GM06990 (cell line): Measurements from ENCODE around the gene SLC32A1.

Source experiments
- DNase-seq: peaks from one replicate; pipeline ENCODE4 v3.0.0-alpha.2; 2011; ENCODE audit not compliant: insufficient read length; ENCODE audit errors: extremely low read depth
- H3K27me3 ChIP-seq: replicated peaks from 2 replicates; pipeline ENCODE4 v1.6.0; 2011; ENCODE audit warnings: low read length; ENCODE audit not compliant: control insufficient read depth, insufficient read depth
- H3K36me3 ChIP-seq: 2 replicates; pipeline ENCODE4 v1.5.1; 2011; ENCODE audit warnings: low read length; ENCODE audit not compliant: control insufficient read depth, insufficient read depth
- H3K4me3 ChIP-seq: replicated peaks from 2 replicates; pipeline ENCODE4 v1.5.1; 2011; ENCODE audit warnings: low read depth, mild to moderate bottlenecking, control low read depth, low read length
- CTCF ChIP-seq: IDR thresholded peaks from 2 replicates; pipeline ENCODE4 v1.5.1; 2011; ENCODE audit warnings: low read length, control low read depth, mild to moderate bottlenecking, inconsistent platforms; ENCODE audit not compliant: insufficient read depth, poor library complexity, severe bottlenecking

SLC32A1 gene

GRCh38 chr20:38726804-38727606 lies 2.7 kb downstream of the SLC32A1 start:
- H3K4me3 ChIP-seq = no peak overlapping the region
- peaks cover 19% of the 10 kb centered on the region for H3K27me3 ChIP-seq

DNA sequence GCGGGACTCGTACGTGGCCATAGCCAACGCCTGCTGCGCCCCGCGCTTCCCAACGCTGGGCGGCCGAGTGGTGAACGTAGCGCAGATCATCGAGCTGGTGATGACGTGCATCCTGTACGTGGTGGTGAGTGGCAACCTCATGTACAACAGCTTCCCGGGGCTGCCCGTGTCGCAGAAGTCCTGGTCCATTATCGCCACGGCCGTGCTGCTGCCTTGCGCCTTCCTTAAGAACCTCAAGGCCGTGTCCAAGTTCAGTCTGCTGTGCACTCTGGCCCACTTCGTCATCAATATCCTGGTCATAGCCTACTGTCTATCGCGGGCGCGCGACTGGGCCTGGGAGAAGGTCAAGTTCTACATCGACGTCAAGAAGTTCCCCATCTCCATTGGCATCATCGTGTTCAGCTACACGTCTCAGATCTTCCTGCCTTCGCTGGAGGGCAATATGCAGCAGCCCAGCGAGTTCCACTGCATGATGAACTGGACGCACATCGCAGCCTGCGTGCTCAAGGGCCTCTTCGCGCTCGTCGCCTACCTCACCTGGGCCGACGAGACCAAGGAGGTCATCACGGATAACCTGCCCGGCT lies 3.4 kb downstream of the SLC32A1 start:
- peak; percentile 20 for DNase-seq
- no peak for TF ChIP-seq CTCF
- no peaks in the 10 kb centered on the region for H3K36me3 ChIP-seq
- no peak overlapping the region for H3K4me3 ChIP-seq
- H3K27me3 ChIP-seq = peaks cover 17% of the 10 kb centered on the region

More at GRCh38 chr20:38726804-38727606, 2.7 kb downstream of the SLC32A1 start:
- no peak for TF ChIP-seq CTCF
- DNase-seq = peak; percentile 50
- H3K36me3 ChIP-seq = no peaks in the 10 kb centered on the region

DNA sequence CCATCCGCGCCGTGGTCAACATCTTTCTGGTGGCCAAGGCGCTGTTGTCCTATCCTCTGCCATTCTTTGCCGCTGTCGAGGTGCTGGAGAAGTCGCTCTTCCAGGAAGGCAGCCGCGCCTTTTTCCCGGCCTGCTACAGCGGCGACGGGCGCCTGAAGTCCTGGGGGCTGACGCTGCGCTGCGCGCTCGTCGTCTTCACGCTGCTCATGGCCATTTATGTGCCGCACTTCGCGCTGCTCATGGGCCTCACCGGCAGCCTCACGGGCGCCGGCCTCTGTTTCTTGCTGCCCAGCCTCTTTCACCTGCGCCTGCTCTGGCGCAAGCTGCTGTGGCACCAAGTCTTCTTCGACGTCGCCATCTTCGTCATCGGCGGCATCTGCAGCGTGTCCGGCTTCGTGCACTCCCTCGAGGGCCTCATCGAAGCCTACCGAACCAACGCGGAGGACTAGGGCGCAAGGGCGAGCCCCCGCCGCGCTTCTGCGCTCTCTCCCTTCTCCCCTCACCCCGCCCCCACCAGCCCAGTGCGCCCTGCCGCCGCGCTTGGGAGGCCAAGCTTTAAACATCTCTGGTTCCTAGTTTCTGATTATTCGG lies 4.0 kb downstream of the SLC32A1 start:
- peaks cover 13% of the 10 kb centered on the region for H3K27me3 ChIP-seq
- TF ChIP-seq CTCF = no peak
- H3K4me3 ChIP-seq = no peak overlapping the region
- DNase-seq = peak; percentile 22
- no peaks in the 10 kb centered on the region for H3K36me3 ChIP-seq

GRCh38 chr20:38728911-38729642 lies 4.8 kb downstream of the SLC32A1 start:
- no peak for TF ChIP-seq CTCF
- no peaks in the 10 kb centered on the region for H3K36me3 ChIP-seq
- DNase-seq = peak; percentile 30
- peaks cover 13% of the 10 kb centered on the region for H3K27me3 ChIP-seq
- no peak overlapping the region for H3K4me3 ChIP-seq

DNA sequence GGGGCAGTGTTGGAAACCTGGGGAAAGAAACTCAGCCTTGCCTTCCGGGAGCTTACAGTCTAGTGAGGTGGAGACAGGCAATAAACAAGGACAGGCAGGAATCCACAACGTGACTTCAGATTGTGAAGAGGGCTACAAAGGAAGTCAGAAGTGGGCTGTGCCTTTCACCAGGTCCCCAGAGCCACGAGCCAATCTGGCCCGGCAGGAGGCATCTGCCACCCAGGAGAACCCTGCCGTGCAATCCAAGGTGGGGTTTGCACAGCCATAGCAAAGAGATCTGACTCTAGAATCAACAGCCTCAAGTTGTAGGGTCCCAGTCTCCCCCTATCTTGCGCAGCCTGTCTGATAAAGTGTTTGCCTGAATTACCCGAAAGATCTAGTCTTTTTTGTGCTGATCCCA lies 5.5 kb downstream of the SLC32A1 start:
- no peak for TF ChIP-seq CTCF
- no peak overlapping the region for H3K4me3 ChIP-seq
- no peak for DNase-seq
- no peaks in the 10 kb centered on the region for H3K36me3 ChIP-seq
- H3K27me3 ChIP-seq = peaks cover 13% of the 10 kb centered on the region
